Progenitor cell of endocrine pancreas (in vitro differentiated cells): ENCODE results near the gene FYN. TPM values are rescaled to one million over a fixed set of nuclear protein-coding genes. Genes with fewer than 3 reads are reported as not detected.

Experiments used
- DNase-seq: peaks from one replicate; pipeline ENCODE4 v3.0.0; 2021; ENCODE audit warnings: low spot score; ENCODE audit not compliant: unreplicated experiment
- H3K27ac Mint-ChIP-seq: 2 replicates; pipeline ENCODE4 v1.8.0; 2021; ENCODE audit warnings: mild to moderate bottlenecking, moderate library complexity, mixed read lengths
- H3K27me3 Mint-ChIP-seq: 2 replicates; pipeline ENCODE4 v1.8.0; 2021; ENCODE audit warnings: mixed read lengths
- H3K36me3 Mint-ChIP-seq: 2 replicates; pipeline ENCODE4 v1.8.0; 2022; ENCODE audit warnings: mixed read lengths; ENCODE audit not compliant: insufficient read depth
- H3K4me1 Mint-ChIP-seq: 2 replicates; pipeline ENCODE4 v1.8.0; 2021; ENCODE audit warnings: low read depth, mixed read lengths
- H3K4me3 Mint-ChIP-seq: 2 replicates; pipeline ENCODE4 v1.8.0; 2021; ENCODE audit warnings: low read depth, mild to moderate bottlenecking, moderate library complexity, mixed read lengths
- H3K9me3 Mint-ChIP-seq: 2 replicates; pipeline ENCODE4 v1.8.0; 2021; ENCODE audit warnings: low read depth, mixed read lengths
- total RNA-seq: library from RNA; stranded (reverse); gene quantifications from 2 replicates; pipeline ENCODE4 v1.2.1, GENCODE V29; 2021
- TF ChIP-seq, protein P1 (sequence below): fragments of 200-600 bp; sonication (generic); IDR thresholded peaks from one replicate; pipeline ENCODE4 v1.5.0; 2021; ENCODE audit warnings: antibody characterized with exemption, mild to moderate bottlenecking; ENCODE audit not compliant: unreplicated experiment

Gene FYN
- total RNA-seq, 1 donor from 2014 or later, result 169 TPM

DNA sequence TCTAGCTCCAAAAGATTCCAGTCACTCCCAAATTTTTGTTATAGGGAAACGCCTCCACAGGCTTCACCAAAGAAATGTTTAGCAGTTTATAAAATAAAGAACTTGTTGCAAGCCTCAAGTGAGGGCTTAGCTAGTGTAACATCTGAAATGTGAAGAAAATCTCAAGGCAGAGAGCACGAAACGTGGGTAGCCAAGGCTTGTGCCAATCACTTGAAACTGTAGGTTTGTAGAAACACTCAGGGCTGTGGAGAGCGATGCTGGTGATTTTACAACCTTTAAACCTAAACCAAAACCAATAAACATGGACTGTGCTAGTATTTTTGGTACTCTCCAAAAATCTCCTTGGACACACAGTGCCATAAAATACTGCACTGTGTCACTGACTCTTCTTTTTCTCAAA, 159.4 kb downstream of the FYN start:
- H3K4me1 Mint-ChIP-seq, result peaks cover 13% of the 10 kb centered on the region
- peaks cover 17% of the 10 kb centered on the region for H3K36me3 Mint-ChIP-seq
- H3K4me3 Mint-ChIP-seq, result no peak overlapping the region
- TF ChIP-seq, protein P1, sequence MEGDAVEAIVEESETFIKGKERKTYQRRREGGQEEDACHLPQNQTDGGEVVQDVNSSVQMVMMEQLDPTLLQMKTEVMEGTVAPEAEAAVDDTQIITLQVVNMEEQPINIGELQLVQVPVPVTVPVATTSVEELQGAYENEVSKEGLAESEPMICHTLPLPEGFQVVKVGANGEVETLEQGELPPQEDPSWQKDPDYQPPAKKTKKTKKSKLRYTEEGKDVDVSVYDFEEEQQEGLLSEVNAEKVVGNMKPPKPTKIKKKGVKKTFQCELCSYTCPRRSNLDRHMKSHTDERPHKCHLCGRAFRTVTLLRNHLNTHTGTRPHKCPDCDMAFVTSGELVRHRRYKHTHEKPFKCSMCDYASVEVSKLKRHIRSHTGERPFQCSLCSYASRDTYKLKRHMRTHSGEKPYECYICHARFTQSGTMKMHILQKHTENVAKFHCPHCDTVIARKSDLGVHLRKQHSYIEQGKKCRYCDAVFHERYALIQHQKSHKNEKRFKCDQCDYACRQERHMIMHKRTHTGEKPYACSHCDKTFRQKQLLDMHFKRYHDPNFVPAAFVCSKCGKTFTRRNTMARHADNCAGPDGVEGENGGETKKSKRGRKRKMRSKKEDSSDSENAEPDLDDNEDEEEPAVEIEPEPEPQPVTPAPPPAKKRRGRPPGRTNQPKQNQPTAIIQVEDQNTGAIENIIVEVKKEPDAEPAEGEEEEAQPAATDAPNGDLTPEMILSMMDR, result no peak
- no peaks in the 10 kb centered on the region for H3K27me3 Mint-ChIP-seq
- no peaks in the 10 kb centered on the region for H3K9me3 Mint-ChIP-seq
- DNase-seq, result no peak
- peak overlapping the region; percentile 2 for H3K27ac Mint-ChIP-seq

DNA sequence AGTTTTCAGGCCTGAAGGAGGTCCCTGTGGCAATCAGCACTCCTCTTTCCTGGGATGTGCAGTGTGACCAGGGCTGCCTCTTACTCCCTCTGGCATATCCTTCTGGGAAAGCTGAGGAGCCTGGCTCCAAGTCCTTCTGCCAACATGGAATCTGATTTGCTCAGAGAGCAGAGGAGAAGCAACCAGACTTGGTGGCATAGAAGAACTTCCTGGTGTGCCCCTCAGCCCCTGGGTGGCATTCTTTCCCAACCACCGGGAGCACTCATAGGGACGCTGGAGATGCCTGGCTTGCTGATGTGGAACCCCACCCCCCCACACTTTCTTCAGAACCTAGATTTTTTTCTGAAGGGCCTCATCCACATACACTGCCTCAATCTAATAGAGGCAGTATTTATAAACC, 160.0 kb downstream of the FYN start:
- H3K27ac Mint-ChIP-seq, result no peak overlapping the region
- H3K9me3 Mint-ChIP-seq, result no peaks in the 10 kb centered on the region
- H3K4me1 Mint-ChIP-seq, result peaks cover 13% of the 10 kb centered on the region
- no peak overlapping the region for H3K4me3 Mint-ChIP-seq
- TF ChIP-seq, protein P1, result no peak
- H3K27me3 Mint-ChIP-seq, result no peaks in the 10 kb centered on the region
- no peak for DNase-seq
- peaks cover 18% of the 10 kb centered on the region for H3K36me3 Mint-ChIP-seq

DNA sequence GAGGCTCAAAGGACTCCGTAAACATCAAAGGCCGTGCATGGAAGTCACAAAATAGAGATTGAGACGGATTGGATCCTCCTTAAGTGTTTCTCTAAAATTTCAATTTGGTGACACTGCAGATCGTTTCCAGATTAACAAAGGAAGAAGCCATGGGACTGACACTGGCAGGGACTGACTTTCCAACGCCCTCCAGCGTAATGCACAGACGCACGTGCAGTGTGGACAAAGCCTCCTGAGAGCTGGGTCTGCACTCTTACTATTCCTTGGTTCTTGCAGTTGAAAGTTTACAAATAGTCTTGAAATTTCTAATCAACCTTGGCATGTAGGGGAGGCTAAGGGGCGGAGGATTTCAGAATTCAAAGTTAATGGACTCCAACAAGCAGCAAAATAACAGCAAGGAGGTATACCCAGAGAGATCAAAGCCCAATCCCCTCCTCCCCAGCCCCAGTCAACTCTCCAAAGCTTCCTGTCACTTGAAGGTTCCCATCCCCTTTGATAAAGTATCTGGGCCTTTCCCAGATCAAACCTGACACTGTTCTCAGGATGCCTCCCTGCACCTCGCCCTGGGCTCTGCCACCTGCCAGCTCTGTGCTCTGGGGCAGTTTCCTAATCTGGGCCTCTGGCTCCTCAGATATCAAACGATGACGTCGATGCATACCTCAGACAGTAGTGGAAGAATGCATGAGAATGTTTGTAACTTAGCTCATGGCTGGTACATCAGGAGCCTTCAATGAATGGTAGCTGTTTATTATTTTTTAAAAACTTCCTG, 161.1 kb downstream of the FYN start:
- Mint-ChIP-seq H3K4me1 (peaks cover 16% of the 10 kb centered on the region), H3K4me3 (no peak overlapping the region), H3K9me3 (no peaks in the 10 kb centered on the region), H3K27me3 (no peaks in the 10 kb centered on the region), H3K36me3 (peaks cover 16% of the 10 kb centered on the region), H3K27ac (peak overlapping the region; percentile 73)
- DNase-seq, result no peak
- TF ChIP-seq, protein P1, result no peak

DNA sequence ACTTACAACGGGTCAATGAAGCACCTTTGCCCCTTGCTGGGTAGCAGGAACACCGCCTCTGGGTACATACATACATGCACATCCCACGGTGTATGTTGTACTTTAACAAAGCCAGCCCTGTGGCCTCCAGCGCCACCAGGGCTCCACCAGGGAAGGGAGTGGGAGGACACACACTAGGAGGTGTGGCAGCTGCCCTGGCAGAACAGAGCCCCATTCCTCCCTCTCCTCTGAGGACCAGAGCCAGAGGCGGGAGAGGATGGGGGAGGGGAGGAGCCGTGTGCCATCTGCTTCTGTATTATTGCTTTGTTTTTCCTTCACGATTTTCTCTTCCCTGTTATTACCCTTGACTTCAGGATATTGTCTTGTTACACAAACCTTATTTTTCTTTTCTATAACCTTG, 161.8 kb downstream of the FYN start:
- Mint-ChIP-seq H3K27ac (peak overlapping the region; percentile 56), H3K4me3 (no peak overlapping the region), H3K9me3 (no peaks in the 10 kb centered on the region), H3K36me3 (peaks cover 17% of the 10 kb centered on the region), H3K4me1 (peaks cover 16% of the 10 kb centered on the region), H3K27me3 (no peaks in the 10 kb centered on the region)
- TF ChIP-seq, protein P1, result no peak
- DNase-seq, result no peak

DNA sequence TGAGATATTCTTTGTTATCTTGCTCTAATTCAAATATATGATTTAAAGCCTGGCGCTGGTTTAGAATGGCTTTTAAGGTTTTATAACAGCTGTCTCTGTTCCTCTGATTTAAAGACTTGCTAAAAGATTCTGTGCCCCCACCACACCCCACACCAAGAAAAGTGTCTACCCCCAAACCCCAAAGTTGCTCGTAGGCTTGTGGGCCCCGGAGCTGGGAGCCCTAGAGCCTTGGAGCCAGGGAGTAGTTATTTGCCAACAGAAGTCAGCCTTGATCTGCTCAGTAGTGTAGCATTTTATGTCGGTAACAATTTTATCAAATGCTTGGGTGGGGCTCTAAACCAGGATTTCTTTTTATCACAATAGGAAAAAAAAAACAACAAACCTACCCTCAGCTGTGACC, 162.3 kb downstream of the FYN start:
- no peak overlapping the region for H3K4me3 Mint-ChIP-seq
- H3K9me3 Mint-ChIP-seq, result no peaks in the 10 kb centered on the region
- TF ChIP-seq, protein P1, result no peak
- peaks cover 17% of the 10 kb centered on the region for H3K36me3 Mint-ChIP-seq
- H3K27me3 Mint-ChIP-seq, result no peaks in the 10 kb centered on the region
- H3K27ac Mint-ChIP-seq, result peak overlapping the region; percentile 6
- DNase-seq, result no peak
- peaks cover 16% of the 10 kb centered on the region for H3K4me1 Mint-ChIP-seq
